Endothelial cell of umbilical vein (primary cell): ENCODE measurements around the gene TMPRSS9. TPM values are rescaled to one million over a fixed set of nuclear protein-coding genes. Genes with fewer than 3 reads are reported as not detected.

Experiments used
- BruUV-seq: library from RNA; stranded (reverse); fragments of 400-500 nt; replicated peaks from 2 replicates; lab custom pipeline; 2021; lab: Mats Ljungman, UMichigan
- CTCF ChIA-PET: fragments of 300-600, 350-600 bp; sonication (Branson Sonifier 250); formaldehyde crosslinking; loops from one replicate; lab custom pipeline; 2021; ENCODE audit warnings: antibody characterized with exemption, inconsistent platforms; lab: Charles Lee
- POLR2A ChIA-PET: fragments of 300-600, 350-600 bp; sonication (Branson Sonifier 250); formaldehyde crosslinking; loops from one replicate; lab custom pipeline; 2021; ENCODE audit warnings: antibody characterized with exemption, inconsistent platforms; lab: Charles Lee
- DNase-seq: peaks from one replicate; pipeline ENCODE4 v3.0.0-alpha.2; 2011; ENCODE audit warnings: low read depth, low spot score
- FAIRE-seq: peaks from 2 replicates; lab custom pipeline; 2011; peaks lifted over from hg19 to GRCh38; lab: Jason Lieb, UNC
- H2AFZ ChIP-seq: 2 replicates; pipeline ENCODE4 v1.6.0; 2012; ENCODE audit warnings: low read depth, low read length, control low read depth, inconsistent platforms
- H3K27ac ChIP-seq: 2 replicates; pipeline ENCODE4 v1.5.1; 2011; ENCODE audit warnings: low read depth, mild to moderate bottlenecking, control low read depth, low read length, moderate library complexity; ENCODE audit not compliant: insufficient read depth
- H3K27me3 ChIP-seq, 2 experiments: 2 replicates each; pipeline versions ENCODE4 v1.6.0 to v1.6.1; 2011; ENCODE audit warnings: low read length in 2 of 2, mixed read lengths in 1 of 2; ENCODE audit not compliant: control insufficient read depth in 2 of 2, insufficient read depth in 2 of 2
- H3K36me3 ChIP-seq, 2 experiments: 2 replicates in 1 of 2; 3 replicates in 1 of 2; pipeline ENCODE4 v1.5.1; 2011; ENCODE audit warnings: low read length in 2 of 2, mild to moderate bottlenecking in 1 of 2, moderate library complexity in 1 of 2; ENCODE audit not compliant: control insufficient read depth in 2 of 2, insufficient read depth in 2 of 2; ENCODE audit errors: extremely low read depth in 1 of 2
- H3K4me1 ChIP-seq: 3 replicates; pipeline ENCODE4 v1.5.1; 2011; ENCODE audit warnings: mild to moderate bottlenecking, low read length; ENCODE audit not compliant: control insufficient read depth, insufficient read depth; ENCODE audit errors: extremely low read depth
- H3K4me2 ChIP-seq: 2 replicates; pipeline ENCODE4 v1.6.1; 2011; ENCODE audit warnings: low read length, control low read depth, mixed read lengths; ENCODE audit not compliant: insufficient read depth
- H3K4me3 ChIP-seq, 3 experiments: fragments of 200-600 bp in 1 of 3; sonication (generic), shearing (Covaris generic) in 1 of 3; replicated peaks in 1 of 3; 2 replicates each; pipeline ENCODE4 v1.5.1; 2011 to 2016; ENCODE audit warnings: control low read depth in 3 of 3, low read length in 3 of 3, mild to moderate bottlenecking in 2 of 3, inconsistent platforms in 1 of 3, low read depth in 1 of 3, moderate library complexity in 1 of 3; ENCODE audit not compliant: insufficient read depth in 1 of 3
- H3K79me2 ChIP-seq: 2 replicates; pipeline ENCODE4 v1.6.0; 2012; ENCODE audit warnings: low read length, inconsistent platforms; ENCODE audit not compliant: control insufficient read depth, insufficient read depth
- H3K9ac ChIP-seq: replicated peaks from 2 replicates; pipeline ENCODE3; 2011; ENCODE audit warnings: low read length, control low read depth; ENCODE audit not compliant: insufficient read depth; ENCODE audit errors: extremely low read depth
- H3K9me1 ChIP-seq: replicated peaks from 3 replicates; pipeline ENCODE4 v1.6.0; 2011; ENCODE audit warnings: mild to moderate bottlenecking, low read length; ENCODE audit not compliant: control insufficient read depth, insufficient read depth; ENCODE audit errors: extremely low read depth
- H3K9me3 ChIP-seq: replicated peaks from 2 replicates; pipeline ENCODE4 v1.5.1; 2012; ENCODE audit warnings: low read length, inconsistent platforms; ENCODE audit not compliant: control insufficient read depth, insufficient read depth
- H4K20me1 ChIP-seq: replicated peaks from 2 replicates; pipeline ENCODE3; 2011; ENCODE audit warnings: mild to moderate bottlenecking, low read length; ENCODE audit not compliant: control insufficient read depth, insufficient read depth; ENCODE audit errors: extremely low read depth
- CTCF ChIP-seq, 2 donors: IDR thresholded peaks; 1 replicate in 1 of 2; 2 replicates in 1 of 2; pipeline ENCODE4 v1.5.1; 2011; ENCODE audit warnings: low read length in 2 of 2, mild to moderate bottlenecking in 2 of 2, moderate library complexity in 2 of 2, control low read depth in 1 of 2, inconsistent platforms in 1 of 2, low read depth in 1 of 2; ENCODE audit not compliant: insufficient read depth in 1 of 2; ENCODE audit errors: extremely low read depth in 1 of 2
- EZH2 ChIP-seq: IDR thresholded peaks from 2 replicates; pipeline ENCODE4 v1.6.1; 2012; ENCODE audit warnings: borderline replicate concordance, low read depth, mild to moderate bottlenecking, moderate library complexity, low read length, inconsistent platforms; ENCODE audit not compliant: severe bottlenecking
- FOS ChIP-seq: IDR thresholded peaks from 2 replicates; pipeline ENCODE4 v1.6.1; 2011; ENCODE audit warnings: mild to moderate bottlenecking, low read length, moderate library complexity, borderline replicate concordance; ENCODE audit not compliant: insufficient read depth
- GATA2 ChIP-seq: IDR thresholded peaks from 2 replicates; pipeline ENCODE4 v1.7.0; 2011; ENCODE audit warnings: low read depth, mild to moderate bottlenecking, moderate library complexity, mixed read lengths, low read length; ENCODE audit not compliant: insufficient read length, insufficient read depth
- JUN ChIP-seq: IDR thresholded peaks from 2 replicates; pipeline ENCODE4 v1.6.1; 2011; ENCODE audit warnings: borderline replicate concordance, low read depth; ENCODE audit not compliant: insufficient read length, insufficient read depth
- MAX ChIP-seq: IDR thresholded peaks from 2 replicates; pipeline ENCODE4 v1.6.1; 2011; ENCODE audit not compliant: insufficient read depth, insufficient read length
- MYC ChIP-seq: IDR thresholded peaks from one replicate; pipeline ENCODE4 v1.6.1; 2011; ENCODE audit warnings: mild to moderate bottlenecking, low read depth, low read length
- POLR2A ChIP-seq: IDR thresholded peaks from 2 replicates; pipeline ENCODE4 v1.6.1; 2012; ENCODE audit warnings: low read depth, mild to moderate bottlenecking, control low read depth, low read length
- POLR2AphosphoS5 ChIP-seq: IDR thresholded peaks from 2 replicates; pipeline ENCODE4 v1.6.1; 2012; ENCODE audit warnings: low read depth, mild to moderate bottlenecking, control low read depth, low read length, moderate library complexity; ENCODE audit not compliant: insufficient read depth
- dilution Hi-C: fragments of 300-500 bp; cut with MboI; formaldehyde crosslinking; loops from one replicate; pipeline ENCODE4 v1.15.0; 2019; ENCODE audit warnings: low sequenced_read_pairs; ENCODE audit not compliant: extremely low pct_ligation_motif_present
- intact Hi-C: fragments of 100-400 bp; cut with micrococcal nuclease; formaldehyde crosslinking; loops from one replicate; pipeline ENCODE4 v1.10.0; 2022
- polyA plus RNA-seq, 4 experiments: library from polyadenylated mRNA; depleted of rRNA in 3 of 4; stranded (reverse) in 3 of 4; unstranded in 1 of 4; fragments of >200 nt; gene quantifications; 2 replicates each; pipeline versions ENCODE4 v1.2.1 to v1.2.3, GENCODE V29; 2011 to 2012; ENCODE audit warnings: missing spikeins in 1 of 4
- total RNA-seq: library from RNA; stranded (reverse); gene quantifications from 2 replicates; pipeline ENCODE4 v1.2.3, GENCODE V29; 2021

Gene TMPRSS9
- total and polyA plus RNA-seq, 2 donors (not counting 3 experiments of a cell fraction or from before 2014, with no cell fraction given): not detected

DNA sequence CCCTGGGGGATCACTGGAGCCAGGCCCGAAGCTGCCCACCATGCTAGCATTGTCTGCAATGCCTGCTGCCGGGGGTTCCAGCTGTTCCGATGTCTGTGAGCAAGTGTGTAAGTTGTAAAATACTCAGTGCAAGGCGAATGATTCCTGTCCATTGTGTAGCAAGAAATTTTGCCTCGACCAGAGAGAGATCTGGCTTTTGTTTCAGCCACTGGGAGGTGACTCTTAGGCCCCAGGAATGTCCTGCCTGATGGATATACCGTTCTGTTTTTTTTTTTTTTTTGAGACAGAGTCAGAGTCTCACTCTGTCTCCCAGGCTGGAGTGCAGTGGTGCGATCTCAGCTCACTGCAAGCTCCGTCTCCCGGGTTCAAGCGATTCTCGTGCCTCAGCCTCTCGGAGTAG lies 108.5 kb downstream of the TMPRSS9 start:
- FAIRE-seq: no peak
- Histone ChIP-seq H3K36me3 (no peaks in the 10 kb centered on the region), H3K9me3 (no peaks in the 10 kb centered on the region), H3K27me3 (no peaks in the 10 kb centered on the region), H3K4me2 (no peak overlapping the region), H3K79me2 (no peaks in the 10 kb centered on the region), H2AFZ (no peak overlapping the region), H4K20me1 (no peaks in the 10 kb centered on the region), H3K27ac (no peak overlapping the region), H3K4me3 (no peak overlapping the region), H3K4me1 (peaks cover 17% of the 10 kb centered on the region), H3K9ac (no peak overlapping the region), H3K9me1 (no peaks in the 10 kb centered on the region)
- CTCF ChIA-PET: interaction anchor here (0.9 to 11.2 kb wide), 5 partner anchors 74 to 313 kb away, joined by 3 to 209 read pairs (median 4); no protein-coding TSS in a partner anchor
- dilution Hi-C loops: no loop called here
- POLR2A ChIA-PET: no interaction called here
- no TSS peak for BruUV-seq
- no peak for DNase-seq
- TF ChIP-seq MYC (no peak), MAX (no peak), POLR2AphosphoS5 (no peak), CTCF (IDR thresholded peaks at IDR 0.05; ENCODE audit: extremely low read depth in 1 of 2, insufficient read depth in 1 of 2, low read depth in 1 of 2, low read length in 2 of 2) (no peak), JUN (no peak), GATA2 (no peak), EZH2 (no peak), POLR2A (no peak), FOS (no peak)
- intact Hi-C loops: no loop called here
